Measurements from ENCODE around the gene DPP3. TPM values are rescaled to one million over a fixed set of nuclear protein-coding genes. Genes with fewer than 3 reads are reported as not detected.

The DPP3 gene
- total RNA-seq (2022; extraction: Qiagen RNA extraction): 48.9 to 58.4 TPM (median 56.0 TPM) in 5 replicates

GRCh38 chr11:66480117-66480938 is at the start of gene DPP3:
Gene DPP3, plus strand, starts transcription at chr11:66480434. Its CDS starts 1,767 bp downstream, at chr11:66482201.

GRCh38 chr11:66438504-66439466 is 41.4 kb upstream of the DPP3 start, which contains the start of gene MRPL11:
Gene MRPL11, minus strand, starts transcription at chr11:66438848. Its CDS starts 94 bp downstream, at chr11:66438754.

GRCh38 chr11:66466225-66467033 is 13.8 kb upstream of the DPP3 start, which contains the start of gene PELI3:
Gene PELI3, plus strand, starts transcription at chr11:66466905. Its CDS starts 1,224 bp downstream, at chr11:66468129.

GRCh38 chr11:66510271-66510989 is 30.2 kb downstream of the DPP3 start, which contains the start of gene BBS1:
Gene BBS1, plus strand, starts transcription at chr11:66510635. Its CDS starts 25 bp downstream, at chr11:66510660.

GRCh38 chr11:66545701-66546367 is 65.6 kb downstream of the DPP3 start, which contains the start of gene ZDHHC24:
Gene ZDHHC24, minus strand, starts transcription at chr11:66546048. Its CDS starts 45 bp downstream, at chr11:66546003.

GRCh38 chr11:66546368-66546965 is 66.2 kb downstream of the DPP3 start, which contains the start of gene ACTN3:
Gene ACTN3, plus strand, starts transcription at chr11:66546903. Its CDS starts 35 bp downstream, at chr11:66546938.

Other genes with a start within 250 kb of the DPP3 start
- gene KLC2, start 222.7 kb upstream of the DPP3 start, total RNA-seq (2022; extraction: Qiagen RNA extraction): 31.6 to 50.9 TPM (median 48.2 TPM) in 5 replicates
- 120 to 159 TPM (median 153 TPM) in 5 replicates for gene RAB1B, start 211.8 kb upstream of the DPP3 start, total RNA-seq (2022; extraction: Qiagen RNA extraction)
- gene CNIH2, start 202.3 kb upstream of the DPP3 start, total RNA-seq (2022; extraction: Qiagen RNA extraction): 1.3 to 2.9 TPM (median 2.5 TPM) in 5 replicates
- 90.1 to 113 TPM (median 106 TPM) in 5 replicates for gene YIF1A, start 191.3 kb upstream of the DPP3 start, total RNA-seq (2022; extraction: Qiagen RNA extraction)
- 2.0 to 3.8 TPM (median 3.5 TPM) in 5 replicates for gene TMEM151A, start 188.5 kb upstream of the DPP3 start, total RNA-seq (2022; extraction: Qiagen RNA extraction)
- gene CD248, start 163.4 kb upstream of the DPP3 start, total RNA-seq (2022; extraction: Qiagen RNA extraction): not detected in 5 replicates
- gene RIN1, start 144.0 kb upstream of the DPP3 start, total RNA-seq (2022; extraction: Qiagen RNA extraction): 20.7 to 33.8 TPM (median 31.2 TPM) in 5 replicates
- 76.8 to 96.5 TPM (median 84.8 TPM) in 5 replicates for gene BRMS1, start 135.3 kb upstream of the DPP3 start, total RNA-seq (2022; extraction: Qiagen RNA extraction)
- gene B4GAT1, start 132.8 kb upstream of the DPP3 start, total RNA-seq (2022; extraction: Qiagen RNA extraction): 13.4 to 15.6 TPM (median 14.6 TPM) in 5 replicates
- 6.1 to 9.8 TPM (median 9.1 TPM) in 5 replicates for gene SLC29A2, start 108.7 kb upstream of the DPP3 start, total RNA-seq (2022; extraction: Qiagen RNA extraction)
- 0.03 TPM in 1 of 5 replicates, not detected in the others for gene NPAS4, start 59.4 kb upstream of the DPP3 start, total RNA-seq (2022; extraction: Qiagen RNA extraction)
- gene MRPL11, start 41.6 kb upstream of the DPP3 start, total RNA-seq (2022; extraction: Qiagen RNA extraction): 96.3 to 115 TPM (median 107 TPM) in 5 replicates
- gene PELI3, start 13.5 kb upstream of the DPP3 start, total RNA-seq (2022; extraction: Qiagen RNA extraction): 3.4 to 5.2 TPM (median 4.5 TPM) in 5 replicates
- gene BBS1, start 30.2 kb downstream of the DPP3 start, total RNA-seq (2022; extraction: Qiagen RNA extraction): 6.1 to 10.0 TPM (median 9.4 TPM) in 5 replicates
- gene ZDHHC24, start 65.6 kb downstream of the DPP3 start, total RNA-seq (2022; extraction: Qiagen RNA extraction): 7.1 to 14.1 TPM (median 13.2 TPM) in 5 replicates
- 0.04 to 0.06 TPM (median 0.04 TPM) in 4 of 5 replicates, not detected in the other for gene ACTN3, start 66.5 kb downstream of the DPP3 start, total RNA-seq (2022; extraction: Qiagen RNA extraction)
- 28.4 to 36.1 TPM (median 31.4 TPM) in 5 replicates for gene CTSF, start 88.2 kb downstream of the DPP3 start, total RNA-seq (2022; extraction: Qiagen RNA extraction)
- gene CCDC87, start 112.6 kb downstream of the DPP3 start, total RNA-seq (2022; extraction: Qiagen RNA extraction): 0.39 to 0.75 TPM (median 0.55 TPM) in 5 replicates
- gene CCS, start 112.8 kb downstream of the DPP3 start, total RNA-seq (2022; extraction: Qiagen RNA extraction): 24.4 to 32.1 TPM (median 27.6 TPM) in 5 replicates
- 59.6 to 80.2 TPM (median 65.6 TPM) in 5 replicates for gene RBM14, start 136.2 kb downstream of the DPP3 start, total RNA-seq (2022; extraction: Qiagen RNA extraction)
- 130 to 150 TPM (median 140 TPM) in 5 replicates for gene RBM4, start 158.3 kb downstream of the DPP3 start, total RNA-seq (2022; extraction: Qiagen RNA extraction)
- 16.0 to 22.0 TPM (median 18.6 TPM) in 5 replicates for gene RBM4B, start 197.5 kb downstream of the DPP3 start, total RNA-seq (2022; extraction: Qiagen RNA extraction)
- gene SPTBN2, start 248.8 kb downstream of the DPP3 start, total RNA-seq (2022; extraction: Qiagen RNA extraction): 6.7 to 10.6 TPM (median 9.9 TPM) in 5 replicates

Data from A549 treated with dexamethasone at 1 μM for 4 hours (cell line).